Fibroblast of upper back skin (primary cell): ENCODE results near the gene SAMM50.

Experiments
- DNase-seq: peaks from one replicate; pipeline ENCODE4 v3.0.0-alpha.2; 2013

Gene SAMM50

DNA sequence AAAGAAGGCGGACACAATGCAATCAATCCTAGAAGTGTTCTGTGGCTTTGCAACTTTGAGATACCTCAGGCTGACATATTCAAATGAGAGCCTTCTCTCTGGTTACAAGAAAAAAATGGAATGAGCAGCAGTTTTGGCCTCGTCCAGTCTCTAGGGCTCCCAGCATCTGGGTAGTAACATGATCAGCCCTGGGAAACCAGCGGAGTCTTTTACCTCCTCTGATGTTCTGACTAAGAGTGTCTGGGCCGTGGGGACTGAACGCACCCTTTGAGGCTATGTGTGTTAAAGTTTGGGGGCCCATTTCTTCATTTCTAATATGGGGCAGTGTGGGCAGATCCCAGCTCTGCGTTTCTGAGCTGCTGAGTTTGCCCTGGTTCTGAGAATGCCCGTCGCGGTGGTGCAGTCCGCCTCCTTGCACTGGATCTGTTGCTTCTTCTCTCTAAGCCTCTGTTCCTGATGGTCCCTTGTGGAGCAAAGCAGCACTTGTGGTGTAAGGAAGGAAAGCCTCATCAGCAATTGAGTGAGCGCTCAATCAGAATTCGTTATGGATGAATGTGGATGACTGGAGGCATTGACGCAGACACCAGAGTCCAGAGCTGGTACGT is 77.0 kb downstream of the SAMM50 start:
- DNase-seq, result peak; percentile 46

- DNase-seq, result no peak
These were observed 78.0 kb downstream of the SAMM50 start for GRCh38 chr22:44033287-44033686.

- peak; percentile 43 for DNase-seq
These were observed 78.5 kb downstream of the SAMM50 start for GRCh38 chr22:44033694-44034093.

- peak; percentile 90 for DNase-seq
These were observed 82.5 kb downstream of the SAMM50 start for GRCh38 chr22:44037519-44038375.

- no peak for DNase-seq
These were observed 84.4 kb downstream of the SAMM50 start for GRCh38 chr22:44039566-44040171.

DNA sequence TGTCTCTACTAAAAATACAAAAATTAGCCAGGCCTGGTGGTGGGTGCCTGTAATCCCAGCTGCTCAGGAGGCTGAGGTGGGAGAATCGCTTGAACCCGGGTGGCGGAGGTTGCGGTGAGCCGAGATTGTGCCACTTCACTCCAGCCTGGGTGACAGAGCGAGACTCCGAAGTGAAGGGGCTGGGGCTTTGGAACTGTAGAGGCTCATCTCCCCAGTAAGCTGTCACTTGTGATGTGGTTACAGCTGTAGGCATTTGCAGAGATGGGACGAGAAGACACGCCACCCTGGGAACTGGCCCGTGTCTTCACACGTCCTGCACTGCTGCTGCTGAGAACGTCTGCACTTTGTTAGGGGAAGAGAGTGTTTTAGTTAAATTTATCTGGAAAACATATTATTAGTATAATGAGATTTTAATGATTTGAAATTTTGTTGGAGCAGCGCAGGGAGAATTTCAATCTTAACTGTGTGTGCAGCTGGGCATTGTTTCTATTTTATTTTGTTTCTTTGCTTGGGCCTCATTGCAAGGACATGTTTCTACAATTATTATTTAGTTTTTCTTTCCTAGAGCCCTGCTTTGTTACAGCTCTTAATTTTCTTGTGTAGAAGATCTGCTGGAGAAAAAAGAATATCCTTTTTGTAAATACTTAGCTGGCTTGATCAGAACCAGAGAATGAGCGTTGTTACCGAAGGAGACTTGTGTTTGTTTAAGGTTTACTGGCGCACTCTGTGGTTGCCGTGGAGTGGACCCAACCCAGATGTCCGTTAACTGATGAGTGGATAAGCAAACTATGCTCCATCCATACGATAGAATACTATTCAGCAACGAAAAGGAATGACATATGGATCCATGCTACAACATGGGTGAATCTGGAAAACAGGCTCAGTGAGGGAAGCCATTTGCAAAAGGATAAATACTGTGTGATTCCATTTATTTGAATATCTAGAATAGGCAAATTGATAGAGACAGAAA is 87.3 kb downstream of the SAMM50 start:
- no peak for DNase-seq

DNA sequence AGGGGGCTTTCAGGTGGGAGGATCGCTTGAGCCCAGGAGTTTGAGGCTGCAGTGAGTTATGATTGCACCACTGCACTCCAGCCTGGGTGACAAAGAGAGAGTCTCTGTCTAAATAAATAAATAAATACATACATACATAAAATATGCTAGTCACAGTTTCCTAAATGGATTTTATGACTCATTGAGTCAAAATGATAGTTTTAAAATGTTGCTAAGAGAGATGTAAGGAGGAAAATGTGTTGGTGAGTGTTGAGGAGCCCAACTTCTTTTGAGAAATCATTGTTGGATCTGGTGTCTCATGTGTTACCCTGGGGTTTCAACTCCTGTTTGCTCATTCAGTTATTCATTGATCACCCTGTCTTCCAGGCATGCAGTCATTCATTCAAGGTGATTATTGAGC is 89.9 kb downstream of the SAMM50 start:
- DNase-seq, result peak; percentile 43
